ENCODE data around the gene G0S2.

Gene G0S2

GRCh38 chr1:209674957-209675564 is at the start of gene G0S2:
Gene G0S2, plus strand, starts transcription at chr1:209675412. Its CDS starts 273 bp downstream, at chr1:209675685.
- peak; percentile 23 to 32 for DNase-seq (ENCODE audit: low read depth in 2 of 2)

- no peak for DNase-seq (ENCODE audit: low read depth in 2 of 2)
These were observed 49.4 kb upstream of the G0S2 start for GRCh38 chr1:209625791-209626285.

GRCh38 chr1:209626346-209627026 is 48.7 kb upstream of the G0S2 start:
- DNase-seq (ENCODE audit: low read depth in 2 of 2): no peak

GRCh38 chr1:209627027-209627731 is 48.0 kb upstream of the G0S2 start:
- no peak for DNase-seq (ENCODE audit: low read depth in 2 of 2)

- peak; percentile 55 to 78 for DNase-seq (ENCODE audit: low read depth in 2 of 2)
These were observed 47.4 kb upstream of the G0S2 start for GRCh38 chr1:209627732-209628196.

- DNase-seq (ENCODE audit: low read depth in 2 of 2): no peak
These were observed 46.5 kb upstream of the G0S2 start for GRCh38 chr1:209628618-209629299.

- no peak for DNase-seq (ENCODE audit: low read depth in 2 of 2)
These were observed 45.4 kb upstream of the G0S2 start for GRCh38 chr1:209629621-209630382.

- no peak for DNase-seq (ENCODE audit: low read depth in 2 of 2)
These were observed 44.6 kb upstream of the G0S2 start for GRCh38 chr1:209630383-209631225.

GRCh38 chr1:209633335-209633997 is 41.7 kb upstream of the G0S2 start:
- no peak for DNase-seq (ENCODE audit: low read depth in 2 of 2)

- DNase-seq (ENCODE audit: low read depth in 2 of 2): no peak
These were observed 41.0 kb upstream of the G0S2 start for GRCh38 chr1:209634005-209634737.

GRCh38 chr1:209635850-209636249 is 39.4 kb upstream of the G0S2 start:
- DNase-seq (ENCODE audit: low read depth in 2 of 2): no peak

GRCh38 chr1:209641832-209642172 is 33.4 kb upstream of the G0S2 start:
- no peak for DNase-seq (ENCODE audit: low read depth in 2 of 2)

- no peak for DNase-seq (ENCODE audit: low read depth in 2 of 2)
These were observed 32.4 kb upstream of the G0S2 start for GRCh38 chr1:209642816-209643215.

GRCh38 chr1:209643285-209644020 is 31.8 kb upstream of the G0S2 start:
- DNase-seq (ENCODE audit: low read depth in 2 of 2): no peak

GRCh38 chr1:209645574-209646452 is 29.4 kb upstream of the G0S2 start:
- no peak for DNase-seq (ENCODE audit: low read depth in 2 of 2)

- DNase-seq (ENCODE audit: low read depth in 2 of 2): no peak
These were observed 28.7 kb upstream of the G0S2 start for GRCh38 chr1:209646558-209646957.

GRCh38 chr1:209647156-209647555 is 28.1 kb upstream of the G0S2 start:
- no peak for DNase-seq (ENCODE audit: low read depth in 2 of 2)

- no peak for DNase-seq (ENCODE audit: low read depth in 2 of 2)
These were observed 26.9 kb upstream of the G0S2 start for GRCh38 chr1:209648346-209648745.

All from stimulated activated CD4-positive, alpha-beta T cell treated with anti-CD3 and anti-CD28 coated beads, Interleukin-15, amount 100 ng/mL, for 48 hours (primary cell).